H1 (cell line): Measurements from ENCODE around the gene MMAB. TPM values are rescaled to one million over a fixed set of nuclear protein-coding genes. Genes with fewer than 3 reads are reported as not detected.

Experiments
- BACH1 ChIP-seq: IDR thresholded peaks from 2 replicates; pipeline ENCODE4 v1.6.1; 2012; ENCODE audit warnings: low read length, improper control_type of control experiment
- POLR2A ChIP-seq, 2 experiments: IDR thresholded peaks; 1 replicate in 1 of 2; 2 replicates in 1 of 2; pipeline ENCODE4 v1.6.1; 2011; ENCODE audit warnings: low read depth in 2 of 2, low read length in 2 of 2, mild to moderate bottlenecking in 2 of 2; ENCODE audit errors: control extremely low read depth in 1 of 2
- POU5F1 ChIP-seq: IDR thresholded peaks from 2 replicates; pipeline ENCODE4 v1.6.1; 2011; ENCODE audit warnings: low read depth, mild to moderate bottlenecking, low read length, moderate library complexity
- RFX5 ChIP-seq: IDR thresholded peaks from 2 replicates; pipeline ENCODE4 v1.6.1; 2011; ENCODE audit warnings: low read depth, low read length, improper control_type of control experiment, borderline replicate concordance
- RNF2 ChIP-seq: fragments of 200-900, 300-1000 bp; sonication (generic); IDR thresholded peaks from 2 replicates; pipeline ENCODE4 v1.7.1; 2016; ENCODE audit warnings: borderline replicate concordance, low read depth, mild to moderate bottlenecking, antibody characterized with exemption, low read length; ENCODE audit not compliant: poor library complexity, severe bottlenecking; ENCODE audit errors: missing control alignments
- USF2 ChIP-seq: IDR thresholded peaks from 2 replicates; pipeline ENCODE4 v1.6.1; 2011; ENCODE audit warnings: low read length, improper control_type of control experiment
- polyA plus RNA-seq, 7 experiments: library from polyadenylated mRNA; depleted of rRNA in 3 of 7; stranded (reverse) in 5 of 7; unstranded in 2 of 7; fragments of >200 nt in 5 of 7; fragments of 200-250 nt in 2 of 7; gene quantifications; 1 replicate in 5 of 7; 2 replicates in 1 of 7; 4 replicates in 1 of 7; pipeline versions ENCODE4 v1.2.1 to v1.2.3, GENCODE V29; 2011 to 2013; ENCODE audit warnings: missing spikeins in 2 of 7, mixed read lengths in 2 of 7
- total RNA-seq: library from RNA; stranded (reverse); fragmentation: NEBNext Ultra II Directional; extraction: Animal tissue kit (Norgen Biotek cat#: 25700); gene quantifications from 2 replicates; pipeline ENCODE4 v1.2.1, GENCODE V29; 2021
- TF ChIP-seq, protein P1 (sequence below): IDR thresholded peaks from 2 replicates; pipeline ENCODE4 v1.6.1; 2012; ENCODE audit warnings: low read length, inconsistent platforms

The MMAB gene
- total and polyA plus RNA-seq, 2 of the 8 experiments (the other 6 are each of a cell fraction or from before 2014, with no cell fraction given), result 12.9 to 18.5 TPM

GRCh38 chr12:109549613-109550270 is 23.6 kb downstream of the MMAB start (continued):
- TF ChIP-seq USF2 (no peak), BACH1 (no peak), RFX5 (no peak), POU5F1 (no peak), RNF2 (no peak), POLR2A (IDR thresholded peaks at IDR 0.05; ENCODE audit: control extremely low read depth in 1 of 2, low read depth in 2 of 2, low read length in 2 of 2) (no peak)
- TF ChIP-seq, protein P1, sequence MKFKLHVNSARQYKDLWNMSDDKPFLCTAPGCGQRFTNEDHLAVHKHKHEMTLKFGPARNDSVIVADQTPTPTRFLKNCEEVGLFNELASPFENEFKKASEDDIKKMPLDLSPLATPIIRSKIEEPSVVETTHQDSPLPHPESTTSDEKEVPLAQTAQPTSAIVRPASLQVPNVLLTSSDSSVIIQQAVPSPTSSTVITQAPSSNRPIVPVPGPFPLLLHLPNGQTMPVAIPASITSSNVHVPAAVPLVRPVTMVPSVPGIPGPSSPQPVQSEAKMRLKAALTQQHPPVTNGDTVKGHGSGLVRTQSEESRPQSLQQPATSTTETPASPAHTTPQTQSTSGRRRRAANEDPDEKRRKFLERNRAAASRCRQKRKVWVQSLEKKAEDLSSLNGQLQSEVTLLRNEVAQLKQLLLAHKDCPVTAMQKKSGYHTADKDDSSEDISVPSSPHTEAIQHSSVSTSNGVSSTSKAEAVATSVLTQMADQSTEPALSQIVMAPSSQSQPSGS, result no peak
